NCI-H1092 treated with DMSO at 0.1 percent for 48 hours (cell line): ENCODE measurements around the gene PNISR.
"Not testable (repeated sequence)": the region's sequence is repeated elsewhere in the genome, so short reads cannot be mapped to it uniquely, and the experiment has no call there.

Experiments used
- DNase-seq: peaks from one replicate; lab custom pipeline; 2025; lab: John Stamatoyannopoulos, UW

PNISR gene

GRCh38 chr6:99424761-99425646 is at the start of gene PNISR:
PNISR (minus strand) TSS chr6:99425308; CDS start chr6:99414659, 10,649 bp downstream.
- peak; percentile 96 for DNase-seq

- no peak for DNase-seq
These were observed 48.6 kb upstream of the PNISR start for GRCh38 chr6:99473730-99474129.

GRCh38 chr6:99471638-99472037 is 46.5 kb upstream of the PNISR start:
- no peak for DNase-seq

- peak; percentile 29 for DNase-seq
These were observed 42.5 kb upstream of the PNISR start for GRCh38 chr6:99467509-99468106.

- not testable (repeated sequence) for DNase-seq
These were observed 34.0 kb upstream of the PNISR start for GRCh38 chr6:99459133-99459532.

- DNase-seq: no peak
These were observed 33.2 kb upstream of the PNISR start for GRCh38 chr6:99458319-99458718.

GRCh38 chr6:99446076-99446475 is 21.0 kb upstream of the PNISR start:
- no peak for DNase-seq

GRCh38 chr6:99434702-99435530 is 9.8 kb upstream of the PNISR start:
- DNase-seq: peak; percentile 11

- DNase-seq: no peak
These were observed 7.8 kb upstream of the PNISR start for GRCh38 chr6:99432877-99433276.

GRCh38 chr6:99431901-99432300 is 6.8 kb upstream of the PNISR start:
- no peak for DNase-seq

- no peak for DNase-seq
These were observed 2.9 kb upstream of the PNISR start for GRCh38 chr6:99427988-99428387.

- no peak for DNase-seq
These were observed 1.3 kb upstream of the PNISR start for GRCh38 chr6:99426451-99426757.

- peak; percentile 92 for DNase-seq
These were observed 741 bp upstream of the PNISR start for GRCh38 chr6:99425647-99426450.

- no peak for DNase-seq
These were observed 1.1 kb downstream of the PNISR start for GRCh38 chr6:99424022-99424421.

- no peak for DNase-seq
These were observed 2.2 kb downstream of the PNISR start for GRCh38 chr6:99422912-99423311.

- no peak for DNase-seq
These were observed 8.0 kb downstream of the PNISR start for GRCh38 chr6:99416892-99417767.

- no peak for DNase-seq
These were observed 8.9 kb downstream of the PNISR start for GRCh38 chr6:99416226-99416625.

GRCh38 chr6:99415446-99415845 is 9.7 kb downstream of the PNISR start:
- DNase-seq: no peak

- DNase-seq: no peak
These were observed 13.0 kb downstream of the PNISR start for GRCh38 chr6:99412065-99412464.

- DNase-seq: no peak
These were observed 15.4 kb downstream of the PNISR start for GRCh38 chr6:99409672-99410071.

- DNase-seq: no peak
These were observed 18.0 kb downstream of the PNISR start for GRCh38 chr6:99407076-99407475.
